HG03558 (cell line): ENCODE results near the gene ITGA1.
"Not testable (repeated sequence)": the region's sequence is repeated elsewhere in the genome, so short reads cannot be mapped to it uniquely, and the experiment has no call there.

Experiments used
- ATAC-seq: cut with Tn5 transposase; IDR thresholded peaks from one replicate; pipeline ENCODE4 v1.9.1; 2021; ENCODE audit warnings: moderate number of reproducible peaks; ENCODE audit not compliant: unreplicated experiment; ENCODE audit errors: extremely low read depth

ITGA1 gene

DNA sequence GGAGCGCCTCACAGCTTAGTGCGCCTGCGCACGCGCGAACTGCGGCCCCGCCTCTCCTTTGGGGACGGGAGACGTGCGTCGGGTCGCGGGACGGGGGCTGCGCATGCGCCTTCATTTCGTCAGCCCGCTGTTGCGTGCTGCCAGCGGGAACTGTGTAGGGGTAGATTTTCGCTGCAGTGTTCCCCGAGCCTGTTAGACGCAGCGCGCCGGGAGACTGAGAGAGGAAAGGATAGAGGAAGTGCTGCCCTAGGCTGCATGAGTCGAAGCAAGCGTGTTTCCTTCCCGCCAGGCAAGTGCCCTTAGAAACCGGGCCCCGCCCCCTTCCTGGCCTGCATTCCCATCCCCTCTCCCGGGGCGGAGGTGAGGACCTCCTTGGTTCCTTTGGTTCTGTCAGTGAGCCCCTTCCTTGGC, 12.3 kb downstream of the ITGA1 start:
- ATAC-seq, result peak; percentile 76

DNA sequence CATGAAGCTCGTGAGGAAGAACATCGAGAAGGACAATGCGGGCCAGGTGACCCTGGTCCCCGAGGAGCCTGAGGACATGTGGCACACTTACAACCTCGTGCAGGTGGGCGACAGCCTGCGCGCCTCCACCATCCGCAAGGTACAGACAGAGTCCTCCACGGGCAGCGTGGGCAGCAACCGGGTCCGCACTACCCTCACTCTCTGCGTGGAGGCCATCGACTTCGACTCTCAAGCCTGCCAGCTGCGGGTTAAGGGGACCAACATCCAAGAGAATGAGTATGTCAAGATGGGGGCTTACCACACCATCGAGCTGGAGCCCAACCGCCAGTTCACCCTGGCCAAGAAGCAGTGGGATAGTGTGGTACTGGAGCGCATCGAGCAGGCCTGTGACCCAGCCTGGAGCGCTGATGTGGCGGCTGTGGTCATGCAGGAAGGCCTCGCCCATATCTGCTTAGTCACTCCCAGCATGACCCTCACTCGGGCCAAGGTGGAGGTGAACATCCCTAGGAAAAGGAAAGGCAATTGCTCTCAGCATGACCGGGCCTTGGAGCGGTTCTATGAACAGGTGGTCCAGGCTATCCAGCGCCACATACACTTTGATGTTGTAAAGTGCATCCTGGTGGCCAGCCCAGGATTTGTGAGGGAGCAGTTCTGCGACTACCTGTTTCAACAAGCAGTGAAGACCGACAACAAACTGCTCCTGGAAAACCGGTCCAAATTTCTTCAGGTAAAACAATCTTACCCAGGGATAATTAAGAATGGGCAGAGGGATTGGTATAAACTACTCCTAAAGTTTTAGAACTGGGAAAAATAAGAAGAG, 12.9 kb downstream of the ITGA1 start:
- ATAC-seq, result peak; percentile 11

DNA sequence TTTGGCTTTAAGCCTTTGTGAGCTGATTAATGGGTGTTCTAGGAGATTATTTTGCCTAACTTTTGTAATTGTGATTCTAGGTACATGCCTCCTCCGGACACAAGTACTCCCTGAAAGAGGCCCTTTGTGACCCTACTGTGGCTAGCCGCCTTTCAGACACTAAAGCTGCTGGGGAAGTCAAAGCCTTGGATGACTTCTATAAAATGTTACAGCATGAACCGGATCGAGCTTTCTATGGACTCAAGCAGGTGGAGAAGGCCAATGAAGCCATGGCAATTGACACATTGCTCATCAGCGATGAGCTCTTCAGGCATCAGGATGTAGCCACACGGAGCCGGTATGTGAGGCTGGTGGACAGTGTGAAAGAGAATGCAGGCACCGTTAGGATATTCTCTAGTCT, 13.6 kb downstream of the ITGA1 start:
- ATAC-seq, result no peak

DNA sequence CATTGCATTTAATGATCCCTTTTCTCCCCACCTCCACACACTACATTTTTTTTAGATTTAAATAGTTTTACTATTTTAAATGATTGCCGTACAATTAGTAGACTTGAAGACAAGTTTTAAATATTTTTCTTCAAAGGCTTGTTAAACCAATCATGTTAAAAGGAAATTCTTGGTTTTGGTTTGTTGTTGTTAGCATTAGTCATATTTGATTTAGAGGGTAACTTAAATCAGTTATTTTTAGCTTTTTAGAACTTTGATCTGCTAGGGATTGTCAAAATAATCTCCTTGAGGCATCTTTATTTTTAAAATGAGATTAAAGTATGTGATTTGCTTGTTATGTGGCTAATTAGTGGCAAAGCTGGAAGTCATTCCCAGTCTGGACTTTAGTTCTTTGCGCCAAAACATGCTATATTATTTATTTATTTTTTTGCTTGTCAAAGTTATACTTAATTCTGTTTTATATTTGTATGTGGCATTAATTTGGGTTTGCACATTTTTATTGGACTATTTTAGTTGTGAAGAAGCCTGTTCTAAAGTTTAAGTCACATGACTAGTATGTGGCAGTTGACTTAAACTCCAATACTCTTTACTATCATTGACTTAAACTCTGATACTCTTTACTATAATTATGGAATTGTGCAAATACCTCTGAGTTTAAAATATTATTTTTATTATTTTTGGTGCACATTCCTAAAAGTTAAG, 14.7 kb downstream of the ITGA1 start:
- no peak for ATAC-seq

DNA sequence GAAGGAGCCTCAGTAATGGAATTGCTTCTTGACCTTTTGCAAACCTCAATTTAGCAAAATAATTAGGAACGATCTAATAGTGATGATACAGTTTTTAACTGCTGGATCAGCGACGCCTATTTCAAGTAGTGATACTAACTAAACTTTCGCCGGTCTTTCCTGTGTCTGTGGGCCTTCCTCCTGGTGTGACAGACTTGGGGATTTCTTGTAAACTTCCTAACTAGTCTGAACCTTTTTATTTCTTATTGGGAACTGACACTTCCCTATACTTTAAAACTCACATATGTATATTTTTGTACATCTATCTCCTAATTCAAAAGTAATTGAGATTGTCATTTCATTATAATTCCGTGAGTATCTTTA, 15.2 kb downstream of the ITGA1 start:
- ATAC-seq, result no peak

DNA sequence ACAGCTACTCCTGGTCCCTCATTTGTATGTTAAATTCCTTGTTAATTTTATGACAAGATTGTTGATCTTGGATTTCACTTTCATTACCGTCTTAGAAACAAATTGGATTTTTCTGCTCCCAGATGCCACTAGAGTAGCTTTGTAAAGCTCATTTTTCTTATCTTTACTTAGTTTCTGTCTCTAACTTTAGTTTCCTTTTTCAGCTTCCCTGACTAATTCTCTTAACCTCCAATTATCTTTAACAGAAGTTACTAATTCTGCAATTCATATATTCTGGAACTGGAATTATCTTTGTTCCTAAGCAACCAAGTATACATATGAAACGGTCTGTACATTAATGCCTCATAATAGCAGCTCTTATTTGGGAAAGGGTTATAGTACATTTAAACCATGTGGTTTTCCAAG, 16.7 kb downstream of the ITGA1 start:
- ATAC-seq, result no peak

DNA sequence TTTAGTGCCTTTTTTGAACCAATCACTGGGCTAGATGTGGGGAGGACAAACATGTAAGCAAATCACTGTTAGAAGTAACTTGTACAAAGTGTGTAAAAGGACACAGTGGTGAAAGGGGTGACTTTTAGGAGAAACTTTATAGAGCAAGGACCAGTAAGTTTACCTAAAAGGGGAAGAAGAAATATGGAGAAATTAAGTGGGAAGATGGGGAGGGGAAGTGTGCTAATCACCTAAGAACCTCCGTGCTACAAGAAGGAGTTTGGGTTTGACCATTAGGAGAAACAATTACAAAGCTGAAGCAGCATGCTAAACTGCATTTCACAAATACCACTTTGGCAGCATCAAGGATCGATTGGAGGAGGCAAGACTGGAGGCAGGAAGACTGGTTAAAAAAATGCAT, 17.3 kb downstream of the ITGA1 start:
- ATAC-seq, result no peak

DNA sequence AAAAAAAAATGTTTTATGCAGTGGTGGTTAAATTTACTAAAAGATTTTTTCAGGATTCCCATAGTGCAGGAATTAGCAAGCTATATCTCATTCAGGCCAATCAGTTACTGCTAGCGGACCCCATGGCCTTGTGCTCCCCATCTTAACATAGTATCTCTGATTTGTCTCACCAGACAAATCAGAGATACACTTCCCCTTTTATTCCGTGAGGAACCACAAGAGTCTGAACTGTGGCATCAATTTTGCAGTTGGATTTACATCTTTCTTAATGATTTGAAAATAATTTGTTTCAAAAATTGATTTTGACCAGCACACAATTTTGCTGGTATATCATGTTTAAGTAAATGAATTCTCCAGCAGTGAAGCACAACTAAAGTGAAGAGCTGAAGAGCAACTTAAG, 17.9 kb downstream of the ITGA1 start:
- no peak for ATAC-seq

DNA sequence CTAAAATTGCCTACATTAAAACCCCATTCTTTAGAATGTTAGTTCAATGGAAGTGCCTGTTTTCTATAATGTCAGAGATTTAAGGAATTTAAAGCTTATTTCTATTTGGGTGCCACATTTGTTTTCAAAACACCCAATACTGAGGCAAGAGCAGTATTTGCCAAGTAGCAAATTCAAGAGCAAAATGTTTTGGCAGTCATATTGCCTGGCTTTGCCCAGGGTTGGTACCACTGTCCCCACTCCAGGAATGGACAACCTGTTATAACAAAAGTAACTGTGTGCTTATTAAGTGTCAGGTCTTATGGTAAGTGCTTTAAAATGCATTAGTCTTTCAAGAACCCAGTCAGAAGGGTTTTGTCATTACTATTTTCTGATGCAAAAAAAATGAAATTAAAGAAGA, 19.3 kb downstream of the ITGA1 start:
- ATAC-seq, result no peak

DNA sequence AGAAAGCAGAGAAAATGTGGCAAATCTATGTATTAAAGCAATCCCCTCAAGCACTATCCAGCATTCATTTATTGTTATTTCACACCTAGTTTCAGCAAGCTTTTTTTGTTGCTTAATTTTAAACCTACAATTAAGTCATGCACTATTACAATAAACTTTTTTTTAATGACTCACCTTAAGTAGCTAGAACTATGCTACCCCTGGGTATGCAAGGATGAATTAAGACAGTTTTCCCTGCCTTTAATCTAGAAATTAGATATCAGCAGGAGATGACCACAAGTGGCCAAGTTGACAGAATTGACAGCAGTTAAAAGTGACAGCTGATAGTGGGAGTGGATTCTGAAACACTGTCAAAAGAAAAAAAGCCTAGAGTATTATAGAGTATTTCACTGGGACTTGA, 20.0 kb downstream of the ITGA1 start:
- ATAC-seq, result no peak

DNA sequence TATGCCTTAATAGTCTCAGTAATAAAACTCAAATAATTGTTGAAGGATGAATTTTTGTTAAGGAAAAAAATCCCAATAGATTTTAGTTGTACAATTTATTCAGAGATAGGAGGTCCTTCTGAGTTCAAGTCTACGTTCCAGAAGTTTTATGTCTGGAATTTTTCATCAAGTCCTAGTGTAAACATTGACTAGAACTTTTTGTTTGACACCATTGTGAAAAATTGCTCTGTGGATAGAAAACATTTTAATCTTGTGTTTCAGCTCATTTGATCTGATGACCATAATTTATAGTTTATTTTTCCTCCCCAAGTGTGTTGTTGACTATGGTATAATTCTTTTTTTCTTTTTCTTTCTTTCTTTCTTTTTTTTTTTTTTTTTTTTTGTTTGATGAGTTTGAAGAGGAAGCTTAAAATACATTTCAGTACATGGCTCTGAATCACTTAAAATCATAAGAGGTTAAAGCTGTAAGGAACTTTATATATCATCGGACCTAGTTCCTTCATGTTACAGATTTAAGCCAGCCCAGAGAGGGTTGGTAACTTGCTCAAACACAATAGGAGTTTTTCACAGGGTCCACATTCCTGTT, 20.7 kb downstream of the ITGA1 start:
- no peak for ATAC-seq

DNA sequence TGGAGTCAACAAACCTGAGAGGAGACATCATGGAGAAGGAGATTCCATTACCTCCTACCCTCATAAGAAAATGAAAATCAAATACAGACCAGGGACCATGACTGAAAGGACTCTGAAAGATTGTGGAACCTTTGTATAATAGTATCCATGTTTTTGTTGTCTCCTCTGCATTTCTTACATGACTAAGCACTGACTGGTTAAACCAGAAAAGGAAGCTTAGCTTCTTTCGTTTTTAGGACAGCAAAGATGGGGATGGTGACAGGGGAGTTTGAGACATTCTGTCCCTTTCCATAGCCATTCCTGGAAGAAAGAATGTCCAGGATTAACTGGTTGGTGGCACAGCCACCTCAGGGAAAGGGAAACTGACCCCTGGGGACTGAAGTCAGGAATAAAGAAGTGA, 22.2 kb downstream of the ITGA1 start:
- no peak for ATAC-seq

DNA sequence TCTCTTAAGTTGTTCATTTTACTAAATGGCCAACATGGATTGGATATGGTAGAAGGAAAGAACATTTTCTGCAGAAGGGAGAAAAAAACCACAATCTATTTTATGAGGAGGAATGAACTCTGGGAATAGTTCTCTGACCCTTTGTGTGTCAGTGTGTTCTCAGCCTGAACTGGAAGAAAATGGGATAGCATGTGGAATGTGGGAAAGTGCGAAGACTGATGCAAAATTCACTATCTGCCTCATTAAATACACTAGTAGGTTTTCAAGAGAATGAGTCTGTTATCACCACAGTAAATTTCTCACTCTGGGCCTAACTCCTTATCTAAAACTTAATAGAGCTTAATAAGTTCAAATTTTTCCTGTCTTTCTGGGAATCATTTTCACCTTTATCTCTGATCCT, 22.7 kb downstream of the ITGA1 start:
- no peak for ATAC-seq

DNA sequence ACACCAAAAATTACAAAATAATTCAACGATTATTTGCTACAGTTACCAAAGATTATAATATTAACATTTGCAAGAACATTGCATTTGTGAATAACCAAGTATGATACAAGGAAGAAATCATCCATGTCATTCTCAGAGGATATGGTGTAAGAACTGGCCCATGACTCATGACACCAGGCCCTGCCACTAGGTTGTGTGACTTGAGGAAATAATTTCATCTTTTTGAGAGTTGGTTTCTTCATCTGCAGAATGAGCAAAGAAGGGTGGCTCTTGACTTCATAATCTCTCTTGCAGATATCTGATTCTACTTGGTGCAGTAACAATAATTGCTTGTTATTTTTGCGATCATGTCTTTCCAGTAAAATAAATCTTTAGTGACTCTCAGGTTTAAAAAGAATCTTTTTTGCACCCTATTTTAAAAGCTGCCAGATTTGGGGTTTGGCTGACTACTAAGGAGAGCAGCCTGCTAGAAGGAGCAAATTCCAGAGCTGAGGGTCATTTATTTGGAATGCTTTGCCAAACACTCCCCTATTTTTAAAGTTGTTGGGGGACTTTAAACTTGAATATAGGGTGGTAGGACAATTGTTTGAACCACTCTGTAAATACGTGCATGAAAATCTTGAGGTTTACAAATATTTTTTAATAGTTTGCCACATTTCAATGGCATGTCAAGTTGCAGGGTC, 23.5 kb downstream of the ITGA1 start:
- ATAC-seq, result no peak

DNA sequence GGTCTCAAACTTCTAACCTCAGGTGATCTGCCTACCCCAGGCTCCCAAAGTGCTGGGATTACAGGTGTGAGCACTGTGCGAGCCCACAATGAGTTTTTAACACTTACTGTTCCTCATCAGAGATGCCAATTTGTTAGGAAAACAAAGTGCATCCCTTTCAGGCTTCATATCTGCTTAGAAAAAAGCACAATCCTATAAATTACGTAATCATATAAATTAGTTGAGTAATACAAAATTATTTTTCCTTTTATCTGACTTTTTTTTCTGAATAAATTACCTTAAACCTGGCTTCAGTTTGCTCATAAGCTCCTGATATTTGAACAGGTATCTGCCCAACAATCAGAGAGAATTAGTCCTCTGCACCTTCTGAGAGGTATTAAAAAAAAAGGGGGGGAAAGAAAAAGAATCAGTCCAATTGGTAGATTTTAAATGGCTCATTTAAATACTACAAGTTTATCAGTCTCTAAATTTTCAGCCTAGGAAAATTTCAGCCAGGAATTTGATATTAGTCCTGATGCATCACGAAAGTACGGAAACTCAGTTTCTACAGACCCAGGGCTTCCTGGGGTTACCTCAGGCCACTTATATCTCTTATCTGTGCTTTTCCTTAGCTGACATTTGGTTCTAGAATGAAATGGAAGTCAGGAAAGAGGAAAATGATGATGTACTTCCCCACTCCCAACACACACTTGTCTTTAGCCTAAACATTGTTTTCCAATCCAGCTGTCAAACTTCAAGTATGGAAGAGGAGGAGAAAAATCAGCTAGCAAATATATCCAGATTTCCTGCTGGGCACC, 26.8 kb downstream of the ITGA1 start:
- ATAC-seq, result no peak

DNA sequence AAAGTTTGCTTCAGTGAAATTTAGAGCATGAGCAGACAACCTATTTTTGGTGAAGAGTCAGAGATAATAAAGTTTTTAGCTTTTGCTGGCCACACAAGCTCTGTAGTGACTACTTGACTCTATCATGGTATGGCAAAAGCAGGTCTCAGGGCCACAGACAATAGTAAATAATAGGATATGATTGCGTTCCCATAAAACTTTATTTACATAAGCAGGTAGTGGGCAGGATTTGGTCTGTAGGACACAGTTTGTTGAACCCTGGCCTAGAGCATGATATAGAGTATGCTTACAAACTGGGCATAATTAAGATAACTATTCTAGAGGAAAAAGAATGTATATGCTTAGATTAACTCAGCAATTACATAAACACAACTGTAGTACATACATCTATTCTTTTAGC, 30.1 kb downstream of the ITGA1 start:
- no peak for ATAC-seq

DNA sequence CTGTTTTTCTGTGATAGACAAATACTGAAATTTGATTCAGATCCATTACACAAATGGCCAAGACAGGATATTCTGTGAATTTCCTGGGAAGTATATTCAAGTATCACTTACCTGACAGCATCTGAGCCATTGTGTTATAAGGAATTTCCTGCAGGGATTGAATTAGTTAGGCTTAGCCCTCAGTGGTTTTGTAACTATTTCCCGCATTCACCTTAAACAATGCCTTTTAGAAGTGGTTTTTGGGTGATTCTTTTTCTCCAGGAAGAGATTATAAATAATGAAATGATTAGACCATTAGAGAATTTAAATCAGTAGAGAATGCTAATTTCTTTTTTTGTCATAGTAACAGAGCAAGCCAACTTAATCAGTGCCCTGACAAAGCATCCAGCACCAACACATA, 30.6 kb downstream of the ITGA1 start:
- no peak for ATAC-seq

DNA sequence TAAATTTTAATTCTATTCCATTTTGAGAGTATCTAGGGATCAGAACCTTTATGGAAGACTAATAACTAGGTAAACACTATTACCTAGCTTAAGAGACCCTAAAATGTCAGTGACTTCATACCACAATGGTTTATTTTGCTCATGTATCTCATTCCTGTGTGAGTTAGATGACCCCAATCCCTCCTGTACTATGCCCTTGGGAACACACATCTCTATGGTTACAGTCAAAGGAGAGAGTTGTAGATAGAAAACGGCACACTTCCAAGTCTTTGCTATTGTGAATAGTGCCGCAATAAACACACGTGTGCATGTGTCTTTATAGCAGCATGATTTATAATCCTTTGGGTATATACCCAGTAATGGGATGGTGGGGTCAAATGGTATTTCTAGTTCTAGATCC, 31.1 kb downstream of the ITGA1 start:
- not testable (repeated sequence) for ATAC-seq

DNA sequence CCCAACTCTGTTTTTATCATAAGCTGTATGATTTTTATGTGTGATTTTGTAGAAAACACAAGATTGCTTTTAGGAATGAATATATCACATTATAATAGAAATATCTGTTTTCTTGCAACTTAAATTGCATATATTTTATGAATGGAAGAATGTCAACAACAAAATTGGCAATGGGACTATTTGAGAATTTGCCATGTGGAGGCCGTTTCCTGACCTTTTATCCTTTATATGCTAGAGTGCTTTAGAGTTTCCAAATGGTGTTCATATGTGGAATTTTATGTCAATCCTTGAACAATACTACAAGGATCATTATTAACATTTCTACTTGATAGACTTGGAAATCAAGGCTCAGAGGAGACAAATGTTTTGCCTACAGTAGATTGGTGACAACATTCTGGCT, 34.2 kb downstream of the ITGA1 start:
- ATAC-seq, result no peak

DNA sequence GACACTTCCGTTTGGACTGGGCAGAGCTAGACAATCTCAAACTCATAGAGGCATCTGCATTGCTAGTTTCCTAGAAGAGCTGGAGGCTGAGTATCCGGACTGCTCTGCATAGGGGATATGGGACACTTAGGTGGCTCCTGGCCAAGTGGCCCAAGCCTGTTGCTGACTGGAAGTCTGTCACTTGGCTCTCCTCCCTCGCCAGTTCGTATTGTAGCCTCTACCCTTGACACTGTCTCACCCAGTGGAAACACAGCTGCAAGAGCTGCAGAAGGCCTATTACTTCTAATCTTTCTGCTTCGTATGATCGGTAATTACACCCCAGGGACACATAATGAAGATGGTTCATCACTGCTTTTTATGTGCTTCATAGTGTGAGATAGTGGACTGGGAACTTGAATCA, 34.7 kb downstream of the ITGA1 start:
- ATAC-seq, result no peak
